ENCODE measurements around the gene ZNF18.
"Not testable (repeated sequence)": the region's sequence is repeated elsewhere in the genome, so short reads cannot be mapped to it uniquely, and the experiment has no call there.

- not testable (repeated sequence) for TF ChIP-seq CTCF (IDR thresholded peaks at IDR 0.05; ENCODE audit: low read depth, low read length, poor library complexity, severe bottlenecking); EZH2phosphoT487 (IDR thresholded peaks at IDR 0.05; ENCODE audit: borderline replicate concordance, low read length)
Measured at GRCh38 chr17:11972741-11973140, 24.5 kb downstream of the ZNF18 start.
